Spleen (tissue), 11 donors: ENCODE measurements around the gene INTS15. TPM values are rescaled to one million over a fixed set of nuclear protein-coding genes. Genes with fewer than 3 reads are reported as not detected.

Experiments
- DNase-seq: peaks from one replicate; pipeline ENCODE4 v3.0.0-alpha.2; 2020
- H3K27ac ChIP-seq, 8 donors: fragments of 200-600 bp; sonication (generic) in 7 of 8; 1 replicate in 4 of 8; 2 replicates in 4 of 8; pipeline versions ENCODE4 v1.5.0 to v1.8.0; 2016 to 2021; ENCODE audit warnings: inconsistent platforms in 4 of 8, mild to moderate bottlenecking in 4 of 8, moderate library complexity in 1 of 8
- H3K27me3 ChIP-seq, 7 donors: fragments of 200-600 bp; sonication (generic) in 6 of 7; replicated peaks in 1 of 7; 1 replicate in 4 of 7; 2 replicates in 3 of 7; pipeline versions ENCODE4 v1.5.0 to v1.8.0; 2016 to 2021; ENCODE audit warnings: inconsistent platforms in 3 of 7, mild to moderate bottlenecking in 1 of 7
- H3K36me3 ChIP-seq, 6 donors: fragments of 200-600 bp; sonication (generic) in 5 of 6; 1 replicate in 4 of 6; 2 replicates in 2 of 6; pipeline versions ENCODE4 v1.5.0 to v1.8.0; 2016 to 2021; ENCODE audit warnings: inconsistent platforms in 2 of 6
- H3K4me1 ChIP-seq, 6 donors: fragments of 200-600 bp; sonication (generic) in 5 of 6; 1 replicate in 3 of 6; 2 replicates in 3 of 6; pipeline versions ENCODE4 v1.5.0 to v1.8.0; 2016 to 2021; ENCODE audit warnings: inconsistent platforms in 3 of 6
- H3K4me3 ChIP-seq, 8 donors: fragments of 200-600 bp; sonication (generic) in 7 of 8; 1 replicate in 4 of 8; 2 replicates in 4 of 8; pipeline versions ENCODE4 v1.5.0 to v1.8.0; 2016 to 2021; ENCODE audit warnings: inconsistent platforms in 4 of 8, mild to moderate bottlenecking in 4 of 8, moderate library complexity in 2 of 8
- H3K9me3 ChIP-seq, 8 donors: fragments of 200-600 bp; sonication (generic) in 7 of 8; 1 replicate in 4 of 8; 2 replicates in 4 of 8; pipeline versions ENCODE4 v1.5.0 to v1.8.0; 2016 to 2021; ENCODE audit warnings: inconsistent platforms in 4 of 8
- POLR2A ChIP-seq, 3 donors: fragments of 450-650 bp; IDR thresholded peaks; one replicate each; pipeline ENCODE4 v1.5.1; 2017; ENCODE audit warnings: antibody characterized with exemption in 3 of 3, mild to moderate bottlenecking in 1 of 3
- POLR2AphosphoS5 ChIP-seq, 3 donors: sonication (generic); formaldehyde crosslinking; IDR thresholded peaks; one replicate each; pipeline ENCODE4 v1.5.1; 2017; ENCODE audit warnings: antibody characterized with exemption in 3 of 3
- WGBS, 5 donors: extraction: QIAGEN DNeasy Blood & Tissue Kit in 3 of 5; methylation state at CpG; one replicate each; pipeline versions ENCODE4 v1.1.5 to v1.1.7; 2013 to 2018; 5-methylcytosine and 5-hydroxymethylcytosine counted together
- intact Hi-C: fragments of 100-400 bp; cut with DNase I; formaldehyde crosslinking; loops from one replicate; pipeline ENCODE4 v1.15.0; 2023; ENCODE audit warnings: low total_unique reads
- polyA plus RNA-seq, 3 donors: library from polyadenylated mRNA; stranded (reverse); fragments of 200-250 nt; gene quantifications; one replicate each; pipeline ENCODE4 v1.2.1, GENCODE V29; 2013
- total RNA-seq, 7 donors: library from RNA; depleted of rRNA in 3 of 7; stranded (reverse); fragments of >200 nt in 3 of 7; fragmentation: NEBNext Ultra II Directional in 4 of 7; extraction: Animal tissue kit (Norgen Biotek cat#: 25700) in 4 of 7; gene quantifications; one replicate each; pipeline versions ENCODE4 v1.1.0 to v1.2.1, GENCODE V29; 2016 to 2021
- TF ChIP-seq, protein P1 (sequence below), 11 experiments: fragments of 200-600 bp in 7 of 11; fragments of 450-650 bp in 4 of 11; sonication (generic) in 4 of 11; IDR thresholded peaks in 8 of 11; conservative IDR thresholded peaks in 3 of 11; 1 replicate in 7 of 11; 2 replicates in 4 of 11; pipeline versions ENCODE4 v1.4.0 to v1.8.0; 2016 to 2021; ENCODE audit warnings: antibody characterized with exemption in 11 of 11, inconsistent platforms in 4 of 11, mild to moderate bottlenecking in 1 of 11
- donor health status: healthy with polysubstance abuse.
- donor health status: DM: no; HTN: no; CAD: no; lungs with moderate emphysema.
- donor health status: DM: no; HTN: no; CAD: no.
- donor health status: Bipolar disorder and iron deficiency.
- donor health status: healthy.
- donor health status: DM: no; HTN: no; CAD: no.
- donor health status: DM: yes; HTN: yes; CAD: no.

Gene INTS15
- total and polyA plus RNA-seq, 10 donors = 14.3 to 43.9 (median 33.6) TPM

DNA sequence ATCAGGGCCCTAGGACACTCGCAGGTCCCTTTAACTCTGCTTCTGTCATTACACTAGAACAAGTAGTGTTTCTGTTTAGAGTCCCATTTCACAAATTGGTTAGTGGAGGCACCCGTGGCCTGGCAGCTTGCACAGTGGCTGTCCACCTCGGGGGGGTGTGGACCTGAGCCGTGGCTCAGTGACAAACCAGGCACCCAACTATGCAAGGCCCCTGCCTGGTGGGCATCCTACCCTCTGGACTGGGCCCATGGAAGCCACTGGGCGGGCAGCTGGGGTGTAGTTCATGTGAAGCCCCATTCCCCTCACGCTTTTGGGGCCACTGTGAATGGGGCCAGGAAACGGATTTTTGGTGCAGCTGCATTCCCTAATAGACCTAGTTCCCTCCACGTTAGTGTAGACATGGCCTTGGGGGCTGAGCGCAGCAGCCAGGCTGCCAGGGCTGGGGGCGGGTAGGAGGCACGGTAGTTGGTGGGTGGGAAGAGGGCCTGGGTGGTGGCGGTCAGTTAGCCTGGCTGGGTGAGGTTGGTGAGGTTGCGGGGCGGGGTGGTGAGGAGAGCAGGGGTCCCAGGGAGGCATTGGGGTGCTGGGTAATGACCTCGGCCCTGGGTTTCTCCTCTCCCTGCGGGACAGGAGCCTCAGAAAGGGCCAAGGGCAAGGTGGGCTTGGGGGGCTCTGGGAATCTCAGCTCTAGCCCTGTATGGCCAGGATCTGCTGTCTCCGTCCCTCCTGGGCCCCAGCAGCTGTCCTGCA lies 66.0 kb downstream of the INTS15 start:
- peaks cover 4 to 61% (median 50%) of the 10 kb centered on the region in 6 donors for H3K36me3 ChIP-seq
- no peaks in the 10 kb centered on the region for H3K4me1 ChIP-seq
- no peak for DNase-seq
- no peak overlapping the region for H3K27ac ChIP-seq
- intact Hi-C loops = no loop called here
- no peak overlapping the region for H3K4me3 ChIP-seq
- peaks cover 0 to 29% (median 20%) of the 10 kb centered on the region in 8 donors for H3K9me3 ChIP-seq
- WGBS, 5 donors = 91 to 97% (median 96%) methylated on average over 16 to 17 of the region's 17 CpGs
- no peak for TF ChIP-seq POLR2A (IDR thresholded peaks at IDR 0.05)
- no peaks in the 10 kb centered on the region for H3K27me3 ChIP-seq

DNA sequence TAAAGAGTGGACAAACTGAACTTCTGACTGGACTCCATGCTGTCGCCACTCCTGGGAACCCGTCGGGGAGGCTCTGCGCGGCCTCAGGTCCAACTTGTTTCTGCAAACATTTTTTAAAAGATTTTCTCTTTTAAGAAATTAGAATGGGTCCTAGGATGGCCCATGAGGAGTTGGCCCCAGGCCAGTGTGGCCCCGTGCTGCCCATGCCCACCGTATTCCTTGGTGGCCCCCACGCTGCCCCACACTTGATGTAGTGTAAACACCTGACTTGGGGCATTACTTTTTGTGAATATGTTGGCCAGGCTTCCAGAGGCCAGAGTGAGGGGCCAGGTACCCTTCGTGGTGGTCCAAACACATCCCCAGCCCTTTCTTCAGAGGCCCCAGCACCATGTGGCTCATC lies 66.6 kb downstream of the INTS15 start:
- H3K27me3 ChIP-seq = no peaks in the 10 kb centered on the region
- no peaks in the 10 kb centered on the region for H3K4me1 ChIP-seq
- 96 to 99% (median 97%) methylated on average over 9 of the region's 9 CpGs for WGBS, 5 donors
- H3K9me3 ChIP-seq = peaks cover 0 to 23% (median 14%) of the 10 kb centered on the region in 8 donors
- intact Hi-C loops = no loop called here
- DNase-seq = no peak
- no peak overlapping the region for H3K27ac ChIP-seq
- H3K36me3 ChIP-seq = peaks cover 4 to 55% (median 43%) of the 10 kb centered on the region in 6 donors
- TF ChIP-seq POLR2AphosphoS5 (IDR thresholded peaks at IDR 0.05) (no peak), POLR2A (IDR thresholded peaks at IDR 0.05) (no peak)
- TF ChIP-seq, protein P1, sequence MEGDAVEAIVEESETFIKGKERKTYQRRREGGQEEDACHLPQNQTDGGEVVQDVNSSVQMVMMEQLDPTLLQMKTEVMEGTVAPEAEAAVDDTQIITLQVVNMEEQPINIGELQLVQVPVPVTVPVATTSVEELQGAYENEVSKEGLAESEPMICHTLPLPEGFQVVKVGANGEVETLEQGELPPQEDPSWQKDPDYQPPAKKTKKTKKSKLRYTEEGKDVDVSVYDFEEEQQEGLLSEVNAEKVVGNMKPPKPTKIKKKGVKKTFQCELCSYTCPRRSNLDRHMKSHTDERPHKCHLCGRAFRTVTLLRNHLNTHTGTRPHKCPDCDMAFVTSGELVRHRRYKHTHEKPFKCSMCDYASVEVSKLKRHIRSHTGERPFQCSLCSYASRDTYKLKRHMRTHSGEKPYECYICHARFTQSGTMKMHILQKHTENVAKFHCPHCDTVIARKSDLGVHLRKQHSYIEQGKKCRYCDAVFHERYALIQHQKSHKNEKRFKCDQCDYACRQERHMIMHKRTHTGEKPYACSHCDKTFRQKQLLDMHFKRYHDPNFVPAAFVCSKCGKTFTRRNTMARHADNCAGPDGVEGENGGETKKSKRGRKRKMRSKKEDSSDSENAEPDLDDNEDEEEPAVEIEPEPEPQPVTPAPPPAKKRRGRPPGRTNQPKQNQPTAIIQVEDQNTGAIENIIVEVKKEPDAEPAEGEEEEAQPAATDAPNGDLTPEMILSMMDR (IDR thresholded peaks at IDR 0.05 in 8 of 11, conservative IDR thresholded peaks at IDR 0.05 in 3 of 11) = no peak
- H3K4me3 ChIP-seq = no peak overlapping the region

Other genes starting within 250 kb of the INTS15 start
- gene FAM220A, start 241.1 kb upstream of the INTS15 start, total RNA-seq = 10 to 100 TPM; 10.5 to 14.6 (median 12.2) TPM
- 10 to 100 TPM in 2 of 3 donors, 1 to 10 TPM in 1; 6.3 to 10.3 (median 10.2) TPM for gene FAM220A, start 241.1 kb upstream of the INTS15 start, polyA plus RNA-seq
- gene RAC1, start 215.5 kb upstream of the INTS15 start, total RNA-seq = 100 to 1,000 TPM; 135 to 200 (median 174) TPM
- gene RAC1, start 215.5 kb upstream of the INTS15 start, polyA plus RNA-seq = 100 to 1,000 TPM; 137 to 185 (median 162) TPM
- 10 to 100 TPM; 14.4 to 35.1 (median 25.3) TPM for gene DAGLB, start 142.1 kb upstream of the INTS15 start, total RNA-seq
- 10 to 100 TPM in 2 of 3 donors, 1 to 10 TPM in 1; 7.2 to 29.2 (median 18.4) TPM for gene DAGLB, start 142.1 kb upstream of the INTS15 start, polyA plus RNA-seq
- gene KDELR2, start 105.9 kb upstream of the INTS15 start, total RNA-seq = 10 to 100 TPM; 55.4 to 77.9 (median 67.7) TPM
- 10 to 100 TPM; 20.8 to 36.1 (median 29.9) TPM for gene KDELR2, start 105.9 kb upstream of the INTS15 start, polyA plus RNA-seq
- gene GRID2IP, start 38.6 kb upstream of the INTS15 start, total RNA-seq = 1 to 10 TPM in 1 of 7 donors, under 1 TPM in 5, not detected in 1; 0.23 to 1.0 (median 0.33) TPM
- under 1 TPM in 2 of 3 donors, not detected in 1; 0.08 to 0.16 TPM for gene GRID2IP, start 38.6 kb upstream of the INTS15 start, polyA plus RNA-seq
- 10 to 100 TPM; 30.9 to 46.4 (median 40.4) TPM for gene ZDHHC4, start 12.6 kb upstream of the INTS15 start, total RNA-seq
- gene ZDHHC4, start 12.6 kb upstream of the INTS15 start, polyA plus RNA-seq = 10 to 100 TPM; 26.6 to 37.2 (median 32.3) TPM
- gene ZNF853, start 25.6 kb downstream of the INTS15 start, total RNA-seq = 10 to 100 TPM in 1 of 7 donors, 1 to 10 TPM in 6; 3.7 to 10.1 (median 5.8) TPM
- 1 to 10 TPM; 1.3 to 2.3 (median 1.5) TPM for gene ZNF853, start 25.6 kb downstream of the INTS15 start, polyA plus RNA-seq
- gene ZNF316, start 47.3 kb downstream of the INTS15 start, total RNA-seq = 10 to 100 TPM; 34.6 to 60.5 (median 45.6) TPM
- gene ZNF316, start 47.3 kb downstream of the INTS15 start, polyA plus RNA-seq = 10 to 100 TPM in 2 of 3 donors, 1 to 10 TPM in 1; 9.5 to 44.0 (median 14.1) TPM
- gene ZNF12, start 116.9 kb downstream of the INTS15 start, total RNA-seq = 10 to 100 TPM; 29.0 to 43.2 (median 30.6) TPM
- 10 to 100 TPM in 2 of 3 donors, 1 to 10 TPM in 1; 9.7 to 16.2 (median 12.9) TPM for gene ZNF12, start 116.9 kb downstream of the INTS15 start, polyA plus RNA-seq
- 1 to 10 TPM in 4 of 7 donors, under 1 TPM in 2, not detected in 1; 0.50 to 2.2 (median 1.5) TPM for gene RSPH10B2, start 164.1 kb downstream of the INTS15 start, total RNA-seq
- gene RSPH10B2, start 164.1 kb downstream of the INTS15 start, polyA plus RNA-seq = under 1 TPM; 0.06 to 0.70 (median 0.22) TPM
- gene CCZ1B, start 236.3 kb downstream of the INTS15 start, total RNA-seq = 100 to 1,000 TPM in 2 of 7 donors, 10 to 100 TPM in 5; 61.0 to 103 (median 78.0) TPM
- 10 to 100 TPM; 26.7 to 59.9 (median 55.8) TPM for gene CCZ1B, start 236.3 kb downstream of the INTS15 start, polyA plus RNA-seq